ENCODE results near the gene MTRF1.
"Not testable (repeated sequence)": the region's sequence is repeated elsewhere in the genome, so short reads cannot be mapped to it uniquely, and the experiment has no call there.

Gene MTRF1

DNA sequence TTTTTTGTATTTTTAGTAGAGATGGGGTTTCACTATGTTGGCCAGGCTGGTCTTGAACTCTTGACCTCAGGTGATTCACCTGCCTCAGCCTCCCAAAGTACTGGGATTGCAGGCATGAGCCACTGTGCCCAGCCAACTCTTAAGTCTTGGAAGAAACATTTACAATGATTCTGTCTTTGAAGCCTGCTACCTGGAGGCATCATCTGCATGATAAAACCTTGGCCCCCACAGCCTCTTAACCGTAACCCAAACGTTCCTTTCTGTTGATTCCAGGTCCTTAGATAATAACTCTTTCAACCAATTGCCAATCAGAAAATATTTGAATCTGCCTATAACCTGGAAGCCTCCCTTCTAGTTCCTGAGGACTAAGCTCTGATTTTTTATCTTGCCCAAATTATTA is 15.8 kb upstream of the MTRF1 start:
- not testable (repeated sequence) for DNase-seq

DNA sequence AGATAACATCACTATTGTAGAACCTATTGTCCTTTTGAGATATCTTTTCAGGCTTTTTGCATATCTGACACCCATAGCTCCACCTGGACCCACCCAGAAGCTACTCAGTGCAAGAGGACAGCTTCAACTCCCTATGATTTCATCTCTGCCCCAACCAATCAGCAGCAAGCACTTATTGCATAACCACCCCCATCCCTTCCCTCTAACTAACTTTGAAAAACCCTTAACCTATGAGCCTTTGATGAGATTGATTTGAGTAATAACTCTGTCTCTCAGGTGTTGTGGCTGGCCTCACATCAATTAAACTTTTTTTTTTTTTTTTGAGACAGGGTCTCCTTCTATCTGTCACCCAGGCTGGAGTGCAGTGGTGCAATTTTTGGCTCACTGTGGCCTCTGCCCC is 13.4 kb upstream of the MTRF1 start:
- no peak for DNase-seq

DNA sequence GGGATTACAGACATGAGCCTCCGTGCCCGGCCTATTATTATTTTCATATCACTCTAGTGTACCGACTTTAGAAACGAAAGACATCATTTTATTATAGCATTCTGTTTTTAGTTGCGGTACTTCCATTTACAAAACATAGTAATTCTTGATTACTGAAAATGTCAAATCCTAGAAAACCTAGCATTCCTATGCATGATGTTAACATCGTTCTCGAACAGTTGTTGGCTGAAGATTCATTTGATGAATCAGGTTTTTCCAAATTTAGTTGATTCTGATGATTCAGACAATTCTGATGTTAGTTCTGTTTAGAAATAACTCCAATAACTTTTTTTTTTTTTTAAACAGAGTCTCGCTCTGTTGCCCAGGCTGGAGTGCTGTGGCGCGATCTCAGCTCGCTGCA is 11.5 kb upstream of the MTRF1 start:
- no peak for DNase-seq

DNA sequence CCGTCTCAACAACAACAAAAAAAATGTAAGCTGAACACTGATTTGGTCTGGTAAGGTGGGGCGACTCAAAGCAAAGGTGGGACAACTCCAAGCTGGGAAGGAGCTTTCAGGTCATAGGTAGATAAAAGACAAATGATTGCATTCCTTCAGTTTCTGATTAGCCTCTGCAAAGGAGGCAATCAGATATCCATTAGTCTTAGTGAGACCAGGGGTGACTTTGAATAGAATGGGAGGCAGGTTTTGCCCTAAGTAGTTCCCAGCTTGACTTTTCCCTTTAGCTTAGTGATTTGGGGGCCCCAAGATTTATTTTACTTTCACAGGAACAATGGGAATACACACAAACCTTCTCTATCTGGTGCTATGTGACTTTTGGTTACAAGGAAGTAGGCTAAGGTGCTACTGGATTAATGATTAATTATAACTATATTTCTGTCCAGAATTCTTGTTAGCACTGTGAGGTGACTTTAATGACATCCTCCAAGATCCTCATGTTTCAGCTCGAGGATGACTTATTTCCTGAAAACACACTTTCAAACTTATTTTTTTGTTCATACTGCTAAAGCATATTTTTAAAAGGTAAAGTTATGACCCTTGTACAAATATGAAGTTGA is 10.6 kb upstream of the MTRF1 start:
- no peak for DNase-seq

DNA sequence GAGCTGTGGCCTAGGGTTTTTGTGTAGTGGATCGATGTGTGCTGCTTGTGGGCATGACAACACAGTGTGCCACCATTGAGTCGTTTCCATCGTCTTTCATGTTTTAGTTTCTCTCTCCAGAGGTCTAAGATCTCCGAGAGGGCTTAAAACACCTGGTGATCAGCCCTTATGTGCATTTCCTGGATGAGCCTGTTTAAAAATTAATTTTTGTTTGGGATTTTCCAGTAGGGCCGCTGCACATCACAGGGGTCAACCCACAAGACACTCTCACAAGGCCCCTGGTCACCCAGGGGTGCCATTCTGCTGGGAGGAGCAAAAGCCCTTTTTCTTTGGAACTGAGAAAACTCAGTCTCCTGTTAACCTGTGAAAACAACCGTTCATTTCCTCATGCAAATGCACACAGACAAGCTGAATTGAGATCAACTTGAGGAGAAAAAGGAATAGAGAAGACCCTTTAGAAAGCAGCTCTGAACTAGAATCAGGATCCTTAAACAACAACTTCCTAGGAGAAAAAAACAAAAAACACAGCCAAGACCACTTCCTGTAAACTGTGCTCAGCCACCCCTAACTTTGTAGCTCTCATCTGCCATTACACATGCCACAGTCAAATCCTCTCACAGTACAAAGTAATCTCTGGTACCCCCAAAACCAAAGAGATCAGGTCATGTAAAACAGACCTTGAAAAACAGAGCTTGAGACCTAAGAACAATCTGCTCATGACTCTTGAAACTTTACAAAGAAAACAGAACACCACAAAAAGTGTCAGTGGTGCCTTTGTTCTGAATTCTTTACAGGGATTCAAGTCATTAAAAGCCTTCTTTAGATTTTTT is 8.3 kb upstream of the MTRF1 start:
- no peak for DNase-seq

DNA sequence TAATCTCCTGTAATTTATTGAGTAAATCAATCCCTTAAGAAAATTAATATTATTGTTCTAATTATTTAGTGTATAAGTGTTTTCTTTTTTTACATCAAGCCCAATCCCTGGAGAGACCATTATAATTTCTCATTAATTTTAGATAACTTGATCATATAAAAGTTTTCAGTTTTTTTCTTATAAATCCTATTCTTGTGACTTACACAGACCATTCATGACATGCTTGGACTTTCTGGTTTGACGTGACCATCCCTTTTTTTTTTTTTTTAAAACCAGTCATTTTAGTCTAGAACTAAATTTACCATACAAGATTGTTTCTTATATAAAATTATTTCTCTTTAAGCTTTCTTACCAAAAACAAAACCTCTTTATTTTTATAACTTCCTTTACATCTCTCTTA is 5.4 kb upstream of the MTRF1 start:
- DNase-seq = no peak

DNA sequence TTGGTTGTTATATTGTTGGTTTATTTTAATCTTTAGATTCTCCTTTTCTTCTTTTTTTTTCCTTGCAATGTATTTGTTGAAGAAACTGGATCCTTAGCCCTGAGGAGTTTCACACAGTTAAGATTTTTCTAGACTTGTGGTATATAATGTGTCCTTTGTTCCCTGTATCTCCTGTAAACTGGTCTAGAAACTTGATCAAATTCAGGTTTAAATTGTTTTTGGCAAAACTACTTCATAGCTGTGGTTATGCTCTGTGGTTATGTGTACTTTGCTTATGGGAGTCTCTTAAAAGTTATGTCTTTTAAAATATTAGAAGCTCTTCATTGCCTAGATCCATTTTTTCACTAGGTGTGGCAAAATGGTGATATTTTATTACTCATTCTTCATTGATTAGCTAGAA is 3.7 kb upstream of the MTRF1 start:
- DNase-seq = no peak

DNA sequence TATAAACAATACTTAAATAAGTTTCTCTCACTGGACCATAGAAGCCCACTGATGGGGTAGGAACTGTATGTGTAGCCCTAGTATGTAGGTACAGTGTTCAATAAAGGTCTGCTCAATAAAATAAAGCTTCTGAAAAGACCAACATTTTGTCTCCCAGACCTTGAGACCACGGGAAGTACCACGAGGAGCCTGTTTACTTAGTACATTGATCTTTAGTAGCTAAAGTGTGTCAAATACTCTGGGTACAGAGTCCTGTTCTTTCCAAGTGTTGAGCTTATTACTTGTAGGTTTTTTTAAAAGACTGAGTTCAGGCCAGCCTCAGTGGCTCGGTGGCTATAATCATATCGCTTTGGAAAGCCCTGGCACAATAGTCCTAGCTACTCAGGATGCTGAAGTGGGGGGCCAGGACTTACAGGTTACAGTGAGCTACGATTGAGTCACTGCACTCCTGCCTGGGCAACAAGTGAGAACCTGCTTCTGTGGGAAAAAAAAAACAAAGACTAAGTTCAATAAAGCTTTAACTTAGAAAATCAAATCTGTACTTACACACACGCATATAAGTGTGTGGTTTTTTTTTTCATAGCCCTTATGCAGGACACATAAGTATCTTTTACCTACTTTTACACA is 3.4 kb downstream of the MTRF1 start:
- DNase-seq = no peak

DNA sequence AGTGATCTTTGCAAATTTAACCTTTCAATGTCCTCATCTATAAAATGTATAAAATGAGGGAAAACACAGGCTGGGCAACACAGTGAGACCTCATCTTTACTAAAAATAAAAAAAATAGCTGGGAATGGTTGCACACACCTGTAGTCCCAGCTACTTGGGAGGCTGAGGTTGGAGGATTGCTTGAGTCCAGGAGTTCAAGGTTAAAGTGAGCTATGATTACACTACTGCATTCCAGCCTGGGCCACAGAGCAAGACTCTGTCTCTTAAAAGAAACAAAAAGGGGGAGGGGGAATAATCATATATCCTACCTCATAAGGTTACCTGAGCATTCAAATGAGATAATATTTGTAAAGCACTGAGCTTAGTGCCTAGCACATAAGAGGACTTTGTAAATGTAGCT is 5.8 kb downstream of the MTRF1 start:
- no peak for DNase-seq

DNA sequence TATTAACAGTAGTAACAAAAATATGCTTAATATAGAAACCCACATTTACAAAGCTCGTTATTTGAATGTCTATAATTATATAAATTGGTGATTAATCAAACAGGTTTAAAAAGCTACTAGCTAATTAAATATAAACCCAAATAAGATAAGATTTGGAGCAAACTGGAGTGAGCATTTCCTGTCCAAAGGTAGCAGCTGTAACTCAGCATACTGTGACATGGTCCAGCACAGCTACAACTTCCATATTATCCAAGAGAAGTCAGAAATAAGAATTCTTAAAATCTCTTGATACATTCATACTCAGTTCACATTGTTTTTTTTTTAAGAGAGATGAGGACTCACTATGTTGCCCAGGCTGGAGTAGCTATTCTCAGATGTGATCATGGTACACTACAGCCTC is 8.5 kb downstream of the MTRF1 start:
- DNase-seq = no peak

DNA sequence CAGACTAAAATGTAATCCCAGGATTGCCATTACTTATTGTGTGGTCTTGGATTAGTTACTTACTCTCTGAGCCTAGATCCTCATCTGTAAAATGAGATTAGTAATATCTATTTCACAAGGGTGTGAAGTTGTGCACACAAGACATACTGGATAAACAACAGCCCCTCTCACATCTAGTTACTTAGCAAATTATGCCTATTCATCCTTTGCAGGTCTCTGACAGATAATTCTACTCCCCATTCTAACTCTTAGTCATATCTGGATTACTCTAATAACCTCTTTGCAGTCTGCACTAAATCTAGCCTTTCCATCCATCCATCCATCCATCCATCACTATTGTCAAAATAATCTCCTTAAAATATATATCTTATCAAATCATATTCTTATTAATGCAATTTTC is 12.4 kb downstream of the MTRF1 start:
- DNase-seq = no peak

DNA sequence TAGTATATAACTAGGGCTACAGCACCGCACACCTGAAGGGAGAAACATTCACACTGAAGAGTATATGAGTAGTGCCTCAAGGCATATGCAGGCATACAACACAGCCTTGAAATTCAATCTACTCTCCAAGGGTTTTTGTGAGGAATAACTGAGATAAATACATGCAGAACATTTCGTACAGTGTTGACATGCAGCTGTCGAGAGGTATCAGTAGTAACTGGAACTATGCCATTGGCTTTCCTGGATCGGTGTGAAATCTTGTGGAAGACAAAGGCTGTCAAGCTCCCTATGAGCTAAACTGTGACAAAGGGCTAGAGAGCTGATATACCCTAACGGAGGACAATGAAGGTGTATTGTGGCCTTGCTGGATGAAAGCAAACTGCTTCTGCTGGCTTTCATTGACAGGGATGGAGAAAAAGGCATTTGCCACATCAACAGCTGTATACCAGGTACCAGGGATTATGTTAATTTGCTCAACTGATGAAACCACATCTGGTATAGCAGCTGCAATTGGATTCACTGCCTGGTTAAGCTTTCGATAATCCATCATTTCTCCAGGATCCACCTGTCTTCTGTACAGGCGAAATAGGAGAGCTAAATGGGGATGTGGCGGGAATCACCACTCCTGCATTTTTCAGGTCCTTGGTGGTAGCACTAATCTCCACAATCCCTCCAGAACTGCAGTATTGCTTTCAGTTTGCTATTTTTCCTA is 16.3 kb downstream of the MTRF1 start:
- no peak for DNase-seq

DNA sequence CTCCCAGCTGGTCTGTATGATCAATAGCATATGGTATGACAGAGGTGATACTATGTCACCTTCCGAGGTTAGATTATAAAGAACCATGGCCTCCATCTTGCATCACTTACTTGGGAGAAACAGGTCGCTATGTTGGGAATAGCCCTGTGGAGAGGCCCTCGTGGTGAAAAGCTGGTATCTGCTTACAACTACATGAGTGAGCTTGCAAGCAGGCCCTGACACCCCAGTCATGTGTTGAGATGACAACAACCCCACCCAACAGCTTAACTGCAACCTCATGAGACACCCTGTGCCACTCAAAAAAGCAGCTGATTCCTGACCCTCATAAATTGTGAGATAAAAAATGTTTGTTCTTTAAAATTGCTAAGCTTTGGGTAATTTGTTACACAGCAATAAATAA is 18.8 kb downstream of the MTRF1 start:
- no peak for DNase-seq

DNA sequence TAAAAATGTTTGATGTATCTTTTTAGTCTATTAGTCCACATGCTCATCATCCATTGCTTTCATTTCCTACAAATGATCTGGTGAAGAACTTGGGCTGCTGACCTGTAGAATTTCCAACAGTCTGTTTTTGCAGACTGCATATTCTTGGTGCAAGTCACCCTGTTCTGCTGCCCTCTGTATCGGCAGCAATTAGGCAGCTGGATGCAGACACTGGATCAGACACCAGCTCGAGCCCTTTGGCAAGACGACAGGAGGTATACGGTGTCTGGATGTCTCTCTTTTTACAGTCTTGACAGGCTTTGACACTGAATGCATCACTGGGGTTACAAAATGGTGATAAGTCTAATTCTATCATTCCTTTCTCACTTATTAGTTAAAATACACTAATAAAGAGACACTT is 21.8 kb downstream of the MTRF1 start:
- DNase-seq = no peak

DNA sequence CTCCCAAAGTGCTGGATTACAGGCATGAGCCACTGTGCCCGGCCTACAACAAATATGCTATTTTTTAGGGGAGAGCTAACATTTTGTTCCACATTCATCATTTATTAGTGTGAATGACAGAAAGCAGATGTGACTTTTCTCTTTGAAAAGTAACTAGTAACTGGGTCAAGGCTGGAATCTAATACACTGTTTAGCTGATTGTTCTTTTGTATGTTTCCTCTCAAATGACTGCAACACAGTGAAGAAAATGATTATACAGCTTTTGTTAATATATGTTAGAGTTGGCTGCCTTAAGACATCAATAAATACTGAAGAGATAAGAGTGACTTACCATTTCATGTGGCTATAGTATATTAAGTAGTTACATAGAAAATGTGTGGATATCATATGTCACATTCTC is 27.0 kb downstream of the MTRF1 start:
- no peak for DNase-seq

DNA sequence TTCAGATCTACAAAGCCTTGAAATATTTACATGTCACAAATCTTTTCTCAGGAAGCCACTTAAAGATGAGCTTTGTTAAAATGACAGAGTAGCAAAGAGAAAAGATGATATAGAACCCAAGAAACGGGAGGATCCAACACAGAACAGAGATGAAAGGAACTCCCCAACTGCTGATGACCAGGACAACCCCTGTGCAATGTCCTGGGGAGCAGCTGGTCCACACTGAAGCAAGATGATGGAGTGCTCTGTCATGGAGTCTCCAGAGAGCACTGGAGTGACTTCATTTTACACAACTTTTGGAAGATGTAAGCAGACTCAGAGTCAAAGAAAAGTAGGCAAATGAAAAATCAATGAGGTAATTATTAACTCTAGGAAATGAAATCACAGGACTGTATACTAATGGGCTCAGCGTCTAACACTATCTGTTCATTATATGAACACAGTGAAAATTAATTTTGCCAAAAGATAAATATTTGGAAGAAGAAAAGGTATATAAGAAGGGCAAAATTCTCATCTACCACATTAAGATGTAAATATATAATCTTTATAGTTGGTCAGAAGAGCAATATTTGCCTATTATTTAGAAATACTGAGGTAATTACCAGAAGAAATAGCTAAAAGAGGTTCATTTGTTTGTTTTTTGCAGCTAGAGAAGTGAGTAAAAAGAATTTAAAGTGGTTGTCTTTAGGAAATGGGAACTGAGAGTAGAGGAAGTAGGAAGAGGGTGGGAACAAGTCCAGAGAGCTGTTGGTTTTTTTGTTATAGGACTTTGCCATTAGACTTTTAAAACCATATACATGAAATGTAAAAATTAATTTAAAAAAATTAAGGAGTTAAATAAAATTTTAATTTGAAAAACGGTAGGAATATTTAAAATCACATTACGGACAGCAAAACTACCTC is 30.5 kb downstream of the MTRF1 start:
- no peak for DNase-seq

DNA sequence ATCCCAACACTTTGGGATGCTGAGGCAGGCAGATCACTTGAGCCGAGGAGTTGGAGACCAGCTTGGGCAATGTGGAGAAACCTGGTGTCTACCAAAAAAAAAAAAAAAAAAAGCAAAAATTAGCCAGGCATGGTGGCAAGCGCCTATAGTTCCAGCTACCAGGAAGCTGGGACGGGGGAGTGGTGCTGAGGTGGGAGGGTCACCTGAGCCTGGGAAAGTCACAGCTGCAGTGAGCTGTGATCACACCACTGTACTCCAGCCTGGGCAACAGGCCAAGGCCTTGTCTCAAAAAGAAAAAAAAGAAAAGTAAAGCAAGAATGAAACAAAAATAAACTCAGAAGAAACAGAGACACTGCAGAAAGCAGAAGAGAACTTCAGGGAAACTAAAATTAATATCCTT is 31.6 kb downstream of the MTRF1 start:
- DNase-seq = no peak

DNA sequence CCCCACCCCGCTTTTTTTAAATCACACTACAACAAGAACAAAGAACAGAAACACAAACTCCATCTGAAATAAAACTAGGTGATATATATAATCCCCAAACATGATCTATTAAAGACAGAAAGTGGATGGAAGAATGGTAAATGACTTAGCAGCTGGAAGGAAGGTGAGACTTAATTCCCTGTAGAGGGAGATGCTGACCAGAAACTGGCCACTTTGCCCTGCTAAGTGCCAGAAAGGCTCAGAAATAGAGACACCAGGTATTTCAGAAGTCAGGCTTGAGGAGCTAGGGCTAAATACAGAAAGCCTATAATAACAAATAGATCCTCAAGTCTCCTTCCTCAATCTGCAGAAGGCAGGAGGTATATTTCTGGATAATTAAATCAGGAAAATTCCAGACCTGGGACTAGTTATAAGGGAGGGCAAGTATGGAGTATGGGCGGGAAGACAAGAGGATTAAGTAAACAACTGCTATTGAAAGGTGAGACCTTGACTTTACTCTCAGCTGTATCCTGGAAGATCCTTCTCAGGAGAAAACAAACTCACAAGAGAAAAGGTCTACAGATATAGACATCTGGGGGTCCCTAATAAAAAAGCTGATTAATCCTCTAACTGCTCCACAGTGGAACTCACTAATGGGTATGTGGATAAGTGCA is 32.2 kb downstream of the MTRF1 start:
- DNase-seq = no peak

DNA sequence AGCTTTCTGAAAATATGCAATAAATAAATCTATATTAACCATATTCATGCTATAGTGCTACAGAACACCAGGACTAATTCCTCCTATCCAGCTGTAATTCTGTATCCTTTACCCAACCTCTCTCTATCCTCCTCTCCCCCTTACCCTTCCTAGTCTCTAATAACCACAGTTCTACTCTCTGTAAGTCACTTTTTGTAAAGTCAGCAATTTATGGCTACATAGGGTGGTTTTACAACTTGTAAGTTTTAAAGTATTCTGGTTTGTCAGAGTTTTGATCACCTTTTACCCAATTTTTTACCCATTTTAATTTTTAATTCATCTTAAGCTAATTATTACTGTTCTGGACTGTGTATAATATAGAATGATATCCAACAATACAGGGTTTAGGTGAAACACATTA is 34.0 kb downstream of the MTRF1 start:
- DNase-seq = no peak

DNA sequence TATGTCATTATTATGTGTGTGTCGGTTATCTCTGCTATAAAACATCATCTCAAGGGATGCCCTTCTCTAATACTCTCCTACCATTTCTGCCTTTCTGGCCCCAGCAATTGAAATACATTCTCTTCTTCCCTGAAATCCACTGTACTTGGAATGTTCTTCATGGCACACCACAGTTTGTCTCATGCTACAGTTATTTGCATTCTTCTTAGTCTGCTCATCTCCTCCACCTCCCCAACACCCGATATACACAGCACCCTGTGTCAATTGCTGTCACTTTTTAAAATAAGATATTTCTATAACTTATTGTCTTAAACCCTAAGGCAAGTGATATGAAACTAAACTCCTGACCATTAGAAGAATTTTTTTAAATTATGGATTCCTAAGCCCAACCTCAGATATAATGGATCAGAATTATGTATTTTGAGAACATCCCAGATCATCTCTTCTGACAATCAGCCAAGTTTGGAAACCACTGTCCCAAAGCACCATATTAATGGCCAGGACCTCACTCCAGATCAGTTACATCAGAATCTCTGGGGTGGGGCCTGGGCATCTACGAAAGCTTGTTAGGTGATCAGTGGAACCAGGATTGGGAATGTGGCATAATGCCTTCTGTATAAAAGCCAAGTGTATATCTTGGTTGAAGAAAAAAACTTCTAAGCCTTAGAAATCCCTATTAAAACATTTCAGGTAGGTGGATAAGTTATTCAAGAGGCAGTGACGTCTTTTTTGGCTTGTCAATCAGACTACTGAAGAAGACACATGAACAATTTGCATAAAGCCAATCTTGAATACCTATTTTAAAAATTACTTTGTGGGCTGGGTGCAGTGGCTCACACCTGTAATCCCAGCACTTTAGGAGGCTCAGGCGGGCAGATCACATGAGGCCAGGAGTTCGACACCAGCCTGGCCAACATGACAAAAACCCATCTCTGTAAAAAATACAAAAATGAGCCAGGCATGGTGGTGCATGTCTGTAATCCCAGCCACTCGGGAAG is 39.0 kb downstream of the MTRF1 start:
- no peak for DNase-seq

Measured in CD4-positive, alpha-beta T cell treated with Interferon gamma for 1 hour (primary cell).